GM21576 (cell line): Measurements from ENCODE around the gene THADA.

Experiments
- ATAC-seq: cut with Tn5 transposase; IDR thresholded peaks from one replicate; pipeline ENCODE4 v1.9.1; 2021; ENCODE audit warnings: mild to moderate bottlenecking, moderate library complexity; ENCODE audit not compliant: unreplicated experiment

Gene THADA

DNA sequence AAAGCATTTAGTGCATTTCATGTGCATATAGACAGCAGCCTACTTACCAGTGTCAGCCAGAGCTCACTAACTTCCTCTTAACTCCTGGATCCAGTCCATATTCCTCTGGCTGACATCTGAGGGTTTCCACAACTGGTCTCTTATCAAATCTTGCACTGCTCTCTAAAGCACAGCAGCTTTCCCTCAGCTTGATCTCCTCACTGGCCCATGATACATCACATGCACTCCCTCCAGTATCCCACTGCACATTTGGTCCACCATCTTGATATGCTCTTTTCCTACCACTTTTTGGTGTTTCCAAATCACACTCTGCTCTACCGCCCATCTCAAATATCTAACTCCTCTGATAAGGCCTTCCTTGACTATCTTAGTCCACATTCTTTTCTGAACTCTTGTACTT lies 264.4 kb downstream of the THADA start:
- ATAC-seq, result no peak

DNA sequence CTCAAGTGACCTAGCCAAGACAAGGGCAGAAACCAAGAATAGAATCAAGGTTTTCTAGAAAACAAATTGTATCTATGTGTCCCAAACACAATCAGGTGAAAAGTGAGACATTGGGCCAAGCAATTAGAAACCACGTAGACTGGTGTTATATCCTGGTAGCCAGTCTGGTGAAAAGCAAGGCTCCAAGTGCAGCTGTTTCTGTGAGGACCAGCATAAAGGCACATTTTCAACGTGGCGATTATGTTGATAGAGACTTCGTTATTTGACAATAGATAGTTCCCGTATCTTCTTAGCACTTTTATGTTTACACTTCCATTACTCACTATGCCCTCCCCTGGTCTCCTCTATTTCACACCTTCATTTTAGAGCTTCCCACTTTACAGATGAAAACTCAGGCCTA lies 266.2 kb downstream of the THADA start:
- no peak for ATAC-seq

DNA sequence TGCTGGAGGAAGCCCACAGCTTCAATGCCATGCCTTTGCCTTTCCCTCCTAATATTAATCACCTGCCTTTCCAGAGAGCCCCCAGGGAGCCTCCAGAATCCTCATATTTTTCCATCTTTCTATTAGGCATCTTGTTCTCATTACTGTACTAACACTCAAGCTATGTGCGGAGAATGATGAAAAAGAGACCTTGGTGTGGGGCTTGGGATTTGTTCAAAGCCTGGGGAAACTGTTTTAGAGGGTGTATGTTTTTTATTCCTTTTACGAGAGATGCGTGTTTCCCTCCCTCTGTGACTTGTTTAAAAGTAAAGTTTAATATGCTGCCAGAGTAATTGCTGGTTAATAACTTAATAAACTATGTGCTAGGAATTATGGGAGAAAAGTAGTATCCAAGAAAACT lies 267.0 kb downstream of the THADA start:
- ATAC-seq, result no peak

DNA sequence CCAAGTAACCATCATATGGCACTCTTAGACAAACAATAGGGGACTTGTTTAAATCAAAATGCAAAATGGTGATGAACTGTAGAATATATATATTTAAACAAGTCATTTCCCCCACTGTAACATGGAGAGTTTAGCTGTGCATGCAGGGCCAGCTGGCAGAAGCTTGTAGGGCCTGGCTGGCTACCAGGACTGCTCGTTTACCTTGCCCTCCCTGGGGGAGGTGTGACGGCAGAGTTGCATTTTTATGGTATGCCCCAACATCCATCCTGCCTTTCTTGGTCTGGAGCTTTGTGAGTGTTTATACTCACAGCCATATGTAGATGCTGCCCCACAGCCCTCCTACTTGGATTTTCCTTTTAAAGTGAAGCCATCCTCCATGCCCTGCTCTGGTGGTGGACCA lies 267.7 kb downstream of the THADA start:
- no peak for ATAC-seq

GRCh38 chr2:43327119-43327518 lies 268.7 kb downstream of the THADA start:
- no peak for ATAC-seq

DNA sequence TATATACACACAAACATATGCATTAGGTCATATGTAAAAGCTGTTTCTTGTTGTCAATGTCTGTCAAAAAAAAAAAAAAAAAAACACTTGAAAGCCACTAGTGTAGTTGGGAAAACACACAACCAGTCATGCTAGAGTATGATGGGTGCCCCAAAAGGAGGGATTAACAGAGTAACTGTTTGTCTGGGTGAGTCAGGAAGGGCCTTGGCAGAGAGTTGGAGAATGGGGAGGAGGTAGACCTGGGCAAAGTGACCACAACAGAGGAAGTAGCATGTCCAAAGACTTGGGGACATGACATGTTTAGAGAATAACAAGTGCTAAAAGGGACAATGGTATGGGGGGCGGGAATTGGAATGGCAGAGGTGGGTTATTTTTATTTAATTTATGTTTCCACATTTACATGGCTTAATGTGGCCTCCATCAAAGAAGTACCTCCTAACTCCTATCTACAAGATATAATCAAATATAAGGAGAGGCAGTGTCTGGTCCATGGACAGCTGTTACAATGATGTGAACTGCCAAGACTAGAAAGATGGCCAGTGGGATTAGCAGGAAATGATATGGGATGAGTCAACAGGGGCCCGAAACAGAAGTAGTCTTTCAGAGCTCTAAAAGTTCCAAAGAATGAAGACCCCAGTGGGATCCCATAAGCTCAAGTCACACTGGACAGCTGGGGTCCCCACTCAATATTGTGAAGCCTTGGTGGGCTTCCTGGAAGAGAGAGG lies 269.6 kb downstream of the THADA start:
- ATAC-seq, result no peak

DNA sequence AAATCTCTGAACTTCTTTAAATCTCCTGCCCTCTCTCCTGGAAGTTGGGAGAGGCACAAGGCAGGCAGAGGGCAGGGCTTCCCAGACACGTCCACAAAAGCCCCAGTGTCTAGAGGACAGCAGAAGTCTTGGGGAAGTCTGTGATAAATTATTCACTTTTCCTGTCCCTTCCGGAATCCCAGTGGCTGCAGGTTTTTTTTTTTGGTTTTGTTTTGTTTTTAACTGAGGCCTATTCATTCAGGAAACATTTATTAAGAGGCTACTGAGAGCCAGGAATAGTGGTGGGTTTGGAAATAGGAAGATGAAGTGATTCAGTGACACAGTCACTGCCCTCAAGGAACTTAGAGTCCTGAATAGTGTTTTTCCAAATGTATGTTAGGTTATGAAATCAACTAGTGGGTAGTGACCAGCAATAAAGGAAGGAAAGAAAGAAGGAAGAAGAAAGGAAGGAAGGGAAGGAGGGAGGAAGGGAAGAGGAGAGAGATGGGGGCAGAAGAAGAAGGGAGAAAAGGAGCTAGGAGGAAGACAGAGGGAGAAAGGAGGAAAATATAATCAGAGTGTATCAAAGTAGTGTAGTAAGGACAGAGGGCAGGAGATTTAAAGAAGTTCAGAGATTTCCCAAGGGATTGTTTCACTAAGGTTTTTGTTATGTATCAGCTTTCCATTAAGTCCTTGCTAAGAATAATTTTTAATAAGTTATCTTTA lies 270.6 kb downstream of the THADA start:
- no peak for ATAC-seq

DNA sequence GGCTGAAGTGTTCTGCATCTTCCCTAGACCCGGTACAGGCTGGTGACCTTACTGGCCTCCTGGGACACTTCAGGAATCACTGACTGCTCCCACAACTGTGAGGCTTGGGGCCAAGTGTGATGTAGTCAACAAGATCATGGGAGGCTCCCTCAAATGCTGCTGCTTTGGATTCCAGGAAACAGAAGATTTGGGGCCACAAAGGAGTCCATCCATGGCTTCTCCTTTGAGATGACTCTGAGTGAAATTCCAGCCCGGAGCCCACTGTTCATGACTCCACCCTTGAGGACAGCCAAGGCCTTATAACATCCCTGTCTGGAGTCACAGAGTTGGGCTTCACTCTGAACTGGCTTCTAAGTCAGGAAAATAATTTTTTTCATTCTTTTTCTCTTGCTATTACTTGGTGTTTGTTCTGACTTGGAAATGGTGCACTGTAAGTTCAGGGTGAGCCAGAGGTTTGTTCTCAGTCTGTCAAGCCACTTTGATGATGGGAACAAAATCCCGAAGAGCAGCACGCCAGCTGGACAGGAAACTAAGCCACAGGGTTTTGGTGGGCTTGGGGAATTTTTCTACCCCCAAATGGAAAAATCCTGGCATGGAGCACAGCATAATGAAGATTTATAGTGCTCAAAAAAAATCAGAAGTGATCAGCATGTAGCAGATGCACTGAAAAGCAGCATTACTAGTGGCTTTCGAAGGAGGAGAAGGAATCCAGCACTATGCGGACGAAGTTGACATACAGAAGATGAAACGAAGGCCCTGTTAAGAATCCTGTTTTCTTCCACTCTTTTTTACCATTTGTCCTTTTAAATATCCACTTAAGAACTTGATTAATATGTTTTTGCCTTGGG lies 271.4 kb downstream of the THADA start:
- ATAC-seq, result no peak

DNA sequence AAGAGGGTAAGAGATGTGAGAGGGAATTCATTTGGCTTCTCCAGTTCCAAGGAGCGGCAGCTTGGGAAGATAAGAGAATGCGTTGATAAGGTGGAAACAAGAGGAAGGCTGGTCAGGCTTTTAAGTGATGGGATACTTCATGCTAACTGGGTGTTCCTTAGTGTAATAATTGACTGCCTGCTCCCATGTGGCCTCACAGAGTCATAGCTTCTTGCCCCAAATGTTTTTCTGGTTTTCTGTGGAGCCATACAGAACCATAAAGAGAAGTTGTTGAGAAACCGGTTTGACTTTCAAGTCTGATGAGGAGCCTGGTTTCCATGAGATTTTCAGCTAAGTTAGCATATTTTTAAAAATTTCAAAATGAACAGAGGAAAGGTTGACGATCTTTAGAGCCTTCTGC lies 272.0 kb downstream of the THADA start:
- no peak for ATAC-seq

DNA sequence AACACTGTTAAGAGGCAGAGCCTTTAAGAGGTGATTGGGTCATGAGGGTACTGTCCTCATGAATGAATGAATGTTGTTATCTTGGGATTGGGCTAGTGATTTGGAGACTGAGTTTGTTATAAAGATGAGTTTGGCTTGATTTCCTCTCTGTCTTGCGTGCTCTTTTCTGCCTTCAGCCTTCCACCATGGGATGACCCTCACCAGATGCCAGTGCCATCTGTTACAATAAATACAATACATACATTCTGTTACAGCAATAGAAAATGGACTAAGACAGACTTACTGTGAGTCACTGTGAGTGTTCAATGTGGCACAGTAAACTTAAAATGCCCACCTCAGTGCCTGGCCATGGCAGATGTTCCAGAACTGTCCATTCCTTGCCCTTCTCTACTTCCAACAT lies 274.4 kb downstream of the THADA start:
- no peak for ATAC-seq

DNA sequence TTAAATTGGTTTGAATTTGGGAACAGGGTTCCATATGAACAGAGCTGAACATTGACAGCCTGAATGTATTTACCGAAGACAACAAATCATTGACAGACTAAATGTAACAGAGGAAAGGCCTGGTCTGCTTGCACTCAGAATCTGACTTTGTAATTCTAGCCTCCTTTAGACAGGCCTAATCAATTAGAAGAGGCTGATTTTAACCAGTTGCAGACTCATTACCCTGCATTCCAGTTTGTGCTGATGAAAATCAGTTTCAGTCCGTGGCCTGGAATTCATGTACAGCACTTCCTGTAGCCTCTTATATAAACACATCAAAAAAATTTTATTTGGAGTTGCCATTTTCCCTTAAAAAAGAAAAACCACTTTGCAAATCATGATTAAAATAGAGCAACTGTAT lies 276.3 kb downstream of the THADA start:
- ATAC-seq, result no peak

DNA sequence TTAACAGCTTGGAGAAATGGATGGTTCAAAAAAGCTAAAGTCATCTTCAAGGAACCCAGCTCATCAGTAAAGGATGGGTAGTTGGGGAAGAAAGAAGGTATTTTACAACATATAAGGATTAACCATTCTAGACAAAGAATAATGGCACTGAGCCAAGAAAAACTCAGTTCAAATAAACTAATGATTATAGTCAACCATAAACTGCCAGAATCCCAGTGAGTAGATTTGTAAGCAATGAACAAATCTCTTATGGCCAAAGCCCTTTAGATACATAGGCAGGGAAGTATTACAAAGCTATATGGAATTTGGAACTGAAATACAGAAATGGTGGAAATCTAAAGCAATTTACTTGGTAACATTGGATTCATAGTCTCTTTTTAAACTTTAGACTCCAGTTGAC lies 277.0 kb downstream of the THADA start:
- ATAC-seq, result no peak

DNA sequence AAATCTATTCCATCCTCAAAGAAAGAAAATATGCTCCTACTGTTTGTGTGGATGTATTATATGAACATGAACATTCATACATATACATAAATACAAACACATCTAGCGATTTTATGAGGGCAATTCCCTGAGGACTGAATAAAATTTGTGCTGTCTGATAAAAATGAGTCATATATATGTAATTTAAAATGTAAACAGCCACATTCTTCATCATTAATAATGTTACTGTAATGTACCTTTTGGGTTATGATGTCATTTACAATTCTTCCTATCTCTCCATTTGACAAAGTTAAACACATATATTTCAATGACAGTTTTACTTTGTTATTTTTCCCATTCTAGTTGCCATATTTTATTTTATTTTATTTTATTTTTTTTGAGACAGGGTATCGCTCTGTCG lies 278.2 kb downstream of the THADA start:
- no peak for ATAC-seq

DNA sequence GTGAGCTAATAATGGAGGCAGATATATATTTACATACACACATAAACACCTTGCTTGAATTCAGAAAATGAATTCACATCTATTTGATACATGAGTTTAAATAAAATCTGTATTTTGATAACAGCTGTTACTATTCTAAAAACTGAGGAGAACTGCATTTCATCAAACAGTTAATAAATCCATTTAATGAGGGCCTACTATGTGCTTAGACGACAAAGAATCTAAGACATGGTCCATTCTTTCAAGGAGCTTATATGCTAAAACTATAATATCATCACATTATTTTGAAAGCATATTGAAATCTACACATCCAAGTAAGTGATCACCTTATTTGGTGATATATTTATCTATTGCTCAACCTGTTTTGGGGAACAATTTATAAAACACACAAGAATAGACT lies 278.6 kb downstream of the THADA start:
- ATAC-seq, result no peak

GRCh38 chr2:43315482-43315881 lies 280.4 kb downstream of the THADA start:
- ATAC-seq, result no peak

GRCh38 chr2:43314299-43314927 lies 281.4 kb downstream of the THADA start:
- ATAC-seq, result no peak

DNA sequence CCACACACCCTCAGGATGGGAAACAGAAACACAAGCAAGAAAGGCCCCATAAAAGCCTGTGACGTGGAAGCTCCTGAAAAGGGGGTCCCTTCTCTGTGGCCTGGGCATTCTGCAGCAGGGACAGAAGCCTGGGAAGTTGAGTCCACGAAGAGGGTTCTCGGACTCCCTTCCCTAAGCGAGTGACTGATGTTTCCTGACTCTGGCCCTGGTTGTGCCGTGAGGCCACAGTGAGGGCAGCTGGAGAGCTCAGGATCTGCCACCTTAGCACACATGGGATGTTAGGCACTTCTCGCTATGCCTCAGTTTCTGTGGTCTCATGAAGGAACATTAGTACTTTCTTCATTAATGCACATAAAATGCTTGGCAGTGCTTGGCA lies 282.2 kb downstream of the THADA start:
- no peak for ATAC-seq

GRCh38 chr2:43312755-43313641 lies 282.8 kb downstream of the THADA start:
- no peak for ATAC-seq

DNA sequence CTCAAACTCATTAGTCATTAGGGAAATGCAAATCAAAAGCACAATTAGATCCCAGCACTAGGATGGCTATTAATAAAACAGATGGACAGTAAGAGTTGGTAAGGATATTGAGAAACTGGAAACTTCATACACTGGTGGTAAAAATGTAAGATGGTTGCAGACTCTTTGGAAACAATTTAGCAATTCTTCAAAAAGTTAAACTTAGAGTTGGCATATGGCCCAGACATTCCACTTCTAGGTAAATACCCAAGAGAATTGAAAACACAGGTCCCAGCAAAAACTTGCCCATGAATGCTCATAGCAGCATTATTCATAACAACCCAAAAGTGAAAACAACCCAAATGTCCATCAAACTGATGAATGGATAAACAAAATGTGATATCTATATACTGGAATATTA lies 284.6 kb downstream of the THADA start:
- ATAC-seq, result no peak

DNA sequence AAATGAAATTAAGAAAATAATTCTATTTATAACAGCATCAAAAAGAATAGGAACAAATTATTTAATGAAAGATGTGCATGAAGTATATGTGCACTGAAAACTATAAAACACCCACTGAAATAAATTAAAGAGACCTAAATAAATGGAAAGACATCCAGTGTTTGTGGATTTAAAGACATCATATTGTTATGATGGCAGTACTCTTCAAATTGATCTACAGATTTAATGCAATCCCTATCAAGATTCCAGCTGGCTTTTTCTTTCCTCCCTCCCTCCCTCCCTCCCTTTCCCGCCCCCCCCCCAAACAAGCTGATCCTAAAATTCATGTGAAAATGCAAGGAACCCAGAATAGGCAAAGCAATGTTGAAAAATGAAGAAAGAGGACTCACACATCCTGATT lies 285.9 kb downstream of the THADA start:
- ATAC-seq, result no peak
